ENCODE data around the gene CSNK2A1. TPM values are rescaled to one million over a fixed set of nuclear protein-coding genes. Genes with fewer than 3 reads are reported as not detected.
"Not testable (repeated sequence)": the region's sequence is repeated elsewhere in the genome, so short reads cannot be mapped to it uniquely, and the experiment has no call there.

Gene CSNK2A1
- total RNA-seq, 1 donor from 2014 or later = 129 TPM

GRCh38 chr20:513429-513828 lies 30.2 kb downstream of the CSNK2A1 start:
- no peak for TF ChIP-seq CTCF (IDR thresholded peaks at IDR 0.05)
- peaks cover 5% of the 10 kb centered on the region for H3K36me3 Mint-ChIP-seq (ENCODE audit: unreplicated experiment)
- no peak overlapping the region for H3K4me3 Mint-ChIP-seq (ENCODE audit: unreplicated experiment)
- no peak overlapping the region for H3K27ac Mint-ChIP-seq (ENCODE audit: unreplicated experiment)
- peaks cover 31% of the 10 kb centered on the region for H3K4me1 Mint-ChIP-seq (ENCODE audit: unreplicated experiment)
- DNase-seq (ENCODE audit: extremely low spot score, unreplicated experiment) = no peak
- H3K27me3 Mint-ChIP-seq (ENCODE audit: unreplicated experiment) = no peaks in the 10 kb centered on the region
- H3K9me3 Mint-ChIP-seq (ENCODE audit: unreplicated experiment) = no peaks in the 10 kb centered on the region

- H3K27me3 Mint-ChIP-seq (ENCODE audit: unreplicated experiment); H3K9me3 Mint-ChIP-seq (ENCODE audit: unreplicated experiment); DNase-seq (ENCODE audit: extremely low spot score, unreplicated experiment); H3K27ac Mint-ChIP-seq (ENCODE audit: unreplicated experiment); H3K4me3 Mint-ChIP-seq (ENCODE audit: unreplicated experiment): not testable (repeated sequence)
- peaks cover 23% of the 10 kb centered on the region for H3K4me1 Mint-ChIP-seq (ENCODE audit: unreplicated experiment)
- peaks cover 19% of the 10 kb centered on the region for H3K36me3 Mint-ChIP-seq (ENCODE audit: unreplicated experiment)
These were observed 33.1 kb downstream of the CSNK2A1 start for GRCh38 chr20:510328-511057.

- not testable (repeated sequence) for H3K27me3 Mint-ChIP-seq (ENCODE audit: unreplicated experiment); DNase-seq (ENCODE audit: extremely low spot score, unreplicated experiment); H3K9me3 Mint-ChIP-seq (ENCODE audit: unreplicated experiment); H3K4me3 Mint-ChIP-seq (ENCODE audit: unreplicated experiment)
- Mint-ChIP-seq H3K36me3 (ENCODE audit: unreplicated experiment) (peaks cover 26% of the 10 kb centered on the region), H3K27ac (ENCODE audit: unreplicated experiment) (peak overlapping the region; percentile 29), H3K4me1 (ENCODE audit: unreplicated experiment) (peaks cover 23% of the 10 kb centered on the region)
These were observed 35.2 kb downstream of the CSNK2A1 start for GRCh38 chr20:508364-508787.

GRCh38 chr20:507761-508332 lies 35.7 kb downstream of the CSNK2A1 start:
- TF ChIP-seq CTCF (IDR thresholded peaks at IDR 0.05) = no peak
- Mint-ChIP-seq H3K4me1 (ENCODE audit: unreplicated experiment) (peaks cover 23% of the 10 kb centered on the region), H3K36me3 (ENCODE audit: unreplicated experiment) (peaks cover 31% of the 10 kb centered on the region), H3K27me3 (ENCODE audit: unreplicated experiment) (no peaks in the 10 kb centered on the region), H3K9me3 (ENCODE audit: unreplicated experiment) (no peaks in the 10 kb centered on the region), H3K27ac (ENCODE audit: unreplicated experiment) (no peak overlapping the region), H3K4me3 (ENCODE audit: unreplicated experiment) (no peak overlapping the region)
- no peak for DNase-seq (ENCODE audit: extremely low spot score, unreplicated experiment)

GRCh38 chr20:507006-507758 lies 36.4 kb downstream of the CSNK2A1 start:
- no peaks in the 10 kb centered on the region for H3K9me3 Mint-ChIP-seq (ENCODE audit: unreplicated experiment)
- peaks cover 22% of the 10 kb centered on the region for H3K4me1 Mint-ChIP-seq (ENCODE audit: unreplicated experiment)
- no peak overlapping the region for H3K4me3 Mint-ChIP-seq (ENCODE audit: unreplicated experiment)
- no peaks in the 10 kb centered on the region for H3K27me3 Mint-ChIP-seq (ENCODE audit: unreplicated experiment)
- no peak for TF ChIP-seq CTCF (IDR thresholded peaks at IDR 0.05)
- H3K36me3 Mint-ChIP-seq (ENCODE audit: unreplicated experiment) = peaks cover 37% of the 10 kb centered on the region
- no peak overlapping the region for H3K27ac Mint-ChIP-seq (ENCODE audit: unreplicated experiment)
- no peak for DNase-seq (ENCODE audit: extremely low spot score, unreplicated experiment)

GRCh38 chr20:504632-505075 lies 38.9 kb downstream of the CSNK2A1 start:
- Mint-ChIP-seq H3K36me3 (ENCODE audit: unreplicated experiment) (peaks cover 44% of the 10 kb centered on the region), H3K27me3 (ENCODE audit: unreplicated experiment) (no peaks in the 10 kb centered on the region), H3K4me3 (ENCODE audit: unreplicated experiment) (no peak overlapping the region)

More at GRCh38 chr20:504632-505075, 38.9 kb downstream of the CSNK2A1 start:
- H3K27ac Mint-ChIP-seq (ENCODE audit: unreplicated experiment) = no peak overlapping the region
- no peaks in the 10 kb centered on the region for H3K9me3 Mint-ChIP-seq (ENCODE audit: unreplicated experiment)
- DNase-seq (ENCODE audit: extremely low spot score, unreplicated experiment) = no peak
- H3K4me1 Mint-ChIP-seq (ENCODE audit: unreplicated experiment) = peaks cover 13% of the 10 kb centered on the region
- no peak for TF ChIP-seq CTCF (IDR thresholded peaks at IDR 0.05)
